ENCODE results near the gene CNTD1. TPM values are rescaled to one million over a fixed set of nuclear protein-coding genes. Genes with fewer than 3 reads are reported as not detected.
"Not testable (repeated sequence)": the region's sequence is repeated elsewhere in the genome, so short reads cannot be mapped to it uniquely, and the experiment has no call there.

CNTD1 gene
- total and polyA plus RNA-seq, 4 donors = 0.33 to 2.1 (median 0.81) TPM; not detected in 1

GRCh38 chr17:42760652-42761581 is 37.7 kb upstream of the CNTD1 start, which contains the start of gene RAMP2:
Gene RAMP2 (plus strand): TSS chr17:42761227. CDS start chr17:42761262, 35 bp downstream.
- ATAC-seq (ENCODE audit: low FRiP score) = peak; percentile 53
- Histone ChIP-seq H3K4me1 (ENCODE audit: control insufficient read depth in 1 of 2, insufficient read depth in 2 of 2, low read length in 2 of 2) (no peaks in the 10 kb centered on the region), H3K36me3 (ENCODE audit: control insufficient read depth in 1 of 2, insufficient read depth in 2 of 2, low read length in 1 of 2) (no peaks in the 10 kb centered on the region), H3K4me3 (ENCODE audit: low read length in 2 of 2) (peak within 1 kb of the TSS; percentile 23 to 39), H3K27ac (ENCODE audit: low read depth in 1 of 2, low read length in 2 of 2) (no peak within 1 kb of the TSS), H3K9me3 (ENCODE audit: control insufficient read depth, low read length) (no peaks in the 10 kb centered on the region), H3K27me3 (ENCODE audit: control insufficient read depth in 1 of 2, insufficient read depth in 2 of 2, low read length in 1 of 2) (no peaks in the 10 kb centered on the region)
- peak; percentile 61 to 83 for DNase-seq
- intact Hi-C loops (cut with DNase I) = loop anchor here in 1 of 2 donors (5.0 to 10.0 kb wide), 2 partner anchors 39 to 176 kb away; no protein-coding TSS in a partner anchor
- 2% methylated on average over 42 to 92 of the region's 92 CpGs for WGBS, 2 donors

- Histone ChIP-seq H3K9me3 (ENCODE audit: control insufficient read depth, low read length) (no peaks in the 10 kb centered on the region), H3K4me1 (ENCODE audit: control insufficient read depth in 1 of 2, insufficient read depth in 2 of 2, low read length in 2 of 2) (no peaks in the 10 kb centered on the region), H3K27ac (ENCODE audit: low read depth in 1 of 2, low read length in 2 of 2) (no peak overlapping the region), H3K36me3 (ENCODE audit: control insufficient read depth in 1 of 2, insufficient read depth in 2 of 2, low read length in 1 of 2) (no peaks in the 10 kb centered on the region), H3K4me3 (ENCODE audit: low read length in 2 of 2) (no peak overlapping the region), H3K27me3 (ENCODE audit: control insufficient read depth in 1 of 2, insufficient read depth in 2 of 2, low read length in 1 of 2) (no peaks in the 10 kb centered on the region)
- no peak for ATAC-seq (ENCODE audit: low FRiP score)
- 49% methylated on average over 10 to 12 of the region's 12 CpGs for WGBS, 2 donors
- intact Hi-C loops (cut with DNase I) = loop anchor here (2.0 to 10.0 kb wide), 4 partner anchors 39 to 183 kb away; no protein-coding TSS in a partner anchor
- no peak for DNase-seq
Measured at GRCh38 chr17:42761638-42762037, 37.0 kb upstream of the CNTD1 start.

- WGBS, 2 donors = 84 to 88% methylated on average over 6 of the region's 6 CpGs
- no peak overlapping the region for H3K27ac ChIP-seq (ENCODE audit: low read depth in 1 of 2, low read length in 2 of 2)
- H3K9me3 ChIP-seq (ENCODE audit: control insufficient read depth, low read length) = no peaks in the 10 kb centered on the region
- ATAC-seq (ENCODE audit: low FRiP score) = no peak
- H3K4me3 ChIP-seq (ENCODE audit: low read length in 2 of 2) = no peak overlapping the region
- H3K4me1 ChIP-seq (ENCODE audit: control insufficient read depth in 1 of 2, insufficient read depth in 2 of 2, low read length in 2 of 2) = no peaks in the 10 kb centered on the region
- H3K36me3 ChIP-seq (ENCODE audit: control insufficient read depth in 1 of 2, insufficient read depth in 2 of 2, low read length in 1 of 2) = no peaks in the 10 kb centered on the region
- H3K27me3 ChIP-seq (ENCODE audit: control insufficient read depth in 1 of 2, insufficient read depth in 2 of 2, low read length in 1 of 2) = no peaks in the 10 kb centered on the region
- intact Hi-C loops (cut with DNase I) = loop anchor here in 1 of 2 donors (10.0 kb wide), 1 partner anchor 181 kb away; no protein-coding TSS in a partner anchor
- peak in 1 of 2 donors; percentile 19 for DNase-seq
Measured at GRCh38 chr17:42766124-42766523, 32.5 kb upstream of the CNTD1 start.

- intact Hi-C loops (cut with DNase I) = loop anchor here in 1 of 2 donors (10.0 kb wide), 1 partner anchor 183 kb away; no protein-coding TSS in a partner anchor
- ATAC-seq (ENCODE audit: low FRiP score) (no peak), DNase-seq (no peak)
- Histone ChIP-seq H3K27me3 (ENCODE audit: control insufficient read depth in 1 of 2, insufficient read depth in 2 of 2, low read length in 1 of 2) (no peaks in the 10 kb centered on the region), H3K4me1 (ENCODE audit: control insufficient read depth in 1 of 2, insufficient read depth in 2 of 2, low read length in 2 of 2) (no peaks in the 10 kb centered on the region), H3K36me3 (ENCODE audit: control insufficient read depth in 1 of 2, insufficient read depth in 2 of 2, low read length in 1 of 2) (no peaks in the 10 kb centered on the region), H3K27ac (ENCODE audit: low read depth in 1 of 2, low read length in 2 of 2) (no peak overlapping the region), H3K4me3 (ENCODE audit: low read length in 2 of 2) (no peak overlapping the region), H3K9me3 (ENCODE audit: control insufficient read depth, low read length) (no peaks in the 10 kb centered on the region)
Measured at GRCh38 chr17:42767512-42767911, 31.1 kb upstream of the CNTD1 start.

- not testable (repeated sequence) for ATAC-seq (ENCODE audit: low FRiP score); DNase-seq; H3K4me1 ChIP-seq (ENCODE audit: control insufficient read depth in 1 of 2, insufficient read depth in 2 of 2, low read length in 2 of 2); H3K27me3 ChIP-seq (ENCODE audit: control insufficient read depth in 1 of 2, insufficient read depth in 2 of 2, low read length in 1 of 2); H3K9me3 ChIP-seq (ENCODE audit: control insufficient read depth, low read length); H3K4me3 ChIP-seq (ENCODE audit: low read length in 2 of 2); H3K27ac ChIP-seq (ENCODE audit: low read depth in 1 of 2, low read length in 2 of 2); H3K36me3 ChIP-seq (ENCODE audit: control insufficient read depth in 1 of 2, insufficient read depth in 2 of 2, low read length in 1 of 2)
- intact Hi-C loops (cut with DNase I) = loop anchor here in 1 of 2 donors (10.0 kb wide), 1 partner anchor 183 kb away; no protein-coding TSS in a partner anchor
- 75 to 76% methylated on average over 9 of the region's 9 CpGs for WGBS, 2 donors
Measured at GRCh38 chr17:42768006-42768405, 30.7 kb upstream of the CNTD1 start.

- H3K27ac ChIP-seq (ENCODE audit: low read depth in 1 of 2, low read length in 2 of 2); H3K4me1 ChIP-seq (ENCODE audit: control insufficient read depth in 1 of 2, insufficient read depth in 2 of 2, low read length in 2 of 2); H3K9me3 ChIP-seq (ENCODE audit: control insufficient read depth, low read length); ATAC-seq (ENCODE audit: low FRiP score); H3K4me3 ChIP-seq (ENCODE audit: low read length in 2 of 2); H3K27me3 ChIP-seq (ENCODE audit: control insufficient read depth in 1 of 2, insufficient read depth in 2 of 2, low read length in 1 of 2); DNase-seq; H3K36me3 ChIP-seq (ENCODE audit: control insufficient read depth in 1 of 2, insufficient read depth in 2 of 2, low read length in 1 of 2): not testable (repeated sequence)
- intact Hi-C loops (cut with DNase I) = loop anchor here in 1 of 2 donors (10.0 kb wide), 1 partner anchor 185 kb away; no protein-coding TSS in a partner anchor
- WGBS, 2 donors = 70 to 72% methylated on average over 10 of the region's 10 CpGs
Measured at GRCh38 chr17:42769964-42770363, 28.7 kb upstream of the CNTD1 start.

- Histone ChIP-seq H3K4me3 (ENCODE audit: low read length in 2 of 2) (peak overlapping the region; percentile 30 to 70), H3K36me3 (ENCODE audit: control insufficient read depth in 1 of 2, insufficient read depth in 2 of 2, low read length in 1 of 2) (no peaks in the 10 kb centered on the region), H3K27ac (ENCODE audit: low read depth in 1 of 2, low read length in 2 of 2) (no peak overlapping the region), H3K4me1 (ENCODE audit: control insufficient read depth in 1 of 2, insufficient read depth in 2 of 2, low read length in 2 of 2) (no peaks in the 10 kb centered on the region), H3K27me3 (ENCODE audit: control insufficient read depth in 1 of 2, insufficient read depth in 2 of 2, low read length in 1 of 2) (no peaks in the 10 kb centered on the region), H3K9me3 (ENCODE audit: control insufficient read depth, low read length) (no peaks in the 10 kb centered on the region)
- DNase-seq (no peak), ATAC-seq (ENCODE audit: low FRiP score) (no peak)
- WGBS, 2 donors = 4% methylated on average over 3 of the region's 3 CpGs
- intact Hi-C loops (cut with DNase I) = no loop called here
Measured at GRCh38 chr17:42772945-42773289, 25.7 kb upstream of the CNTD1 start.

GRCh38 chr17:42773290-42774035 is 25.2 kb upstream of the CNTD1 start, which contains the start of gene VPS25:
Gene VPS25 (plus strand): TSS chr17:42773449. CDS start chr17:42773476, 27 bp downstream.
- Histone ChIP-seq H3K36me3 (ENCODE audit: control insufficient read depth in 1 of 2, insufficient read depth in 2 of 2, low read length in 1 of 2) (no peaks in the 10 kb centered on the region), H3K4me1 (ENCODE audit: control insufficient read depth in 1 of 2, insufficient read depth in 2 of 2, low read length in 2 of 2) (no peaks in the 10 kb centered on the region), H3K4me3 (ENCODE audit: low read length in 2 of 2) (peak within 1 kb of the TSS; percentile 70 to 90), H3K27me3 (ENCODE audit: control insufficient read depth in 1 of 2, insufficient read depth in 2 of 2, low read length in 1 of 2) (no peaks in the 10 kb centered on the region), H3K9me3 (ENCODE audit: control insufficient read depth, low read length) (no peaks in the 10 kb centered on the region), H3K27ac (ENCODE audit: low read depth in 1 of 2, low read length in 2 of 2) (peak within 1 kb of the TSS in 1 of 2 donors; percentile 61)
- 0 to 1% methylated on average over 39 of the region's 39 CpGs for WGBS, 2 donors
- ATAC-seq (ENCODE audit: low FRiP score) = peak; percentile 96
- peak; percentile 86 to 90 for DNase-seq
- intact Hi-C loops (cut with DNase I) = no loop called here
